H1 (cell line): ENCODE data around the gene FGFBP1.

ENCODE experiments used
- BACH1 ChIP-seq: IDR thresholded peaks from 2 replicates; pipeline ENCODE4 v1.6.1; 2012; ENCODE audit warnings: low read length, improper control_type of control experiment
- BRCA1 ChIP-seq: IDR thresholded peaks from 2 replicates; pipeline ENCODE4 v1.6.1; 2012; ENCODE audit warnings: low read depth, low read length, improper control_type of control experiment
- EP300 ChIP-seq, 2 experiments: IDR thresholded peaks; 1 replicate in 1 of 2; 2 replicates in 1 of 2; pipeline ENCODE4 v1.6.1; 2011 to 2012; ENCODE audit warnings: low read depth in 2 of 2, low read length in 2 of 2, mild to moderate bottlenecking in 2 of 2, borderline replicate concordance in 1 of 2, inconsistent platforms in 1 of 2, moderate library complexity in 1 of 2
- EZH2 ChIP-seq: fragments of 200-600 bp; sonication (generic); IDR thresholded peaks from 2 replicates; pipeline ENCODE4 v1.7.1; 2012; ENCODE audit warnings: low read depth, mild to moderate bottlenecking, moderate library complexity, low read length, inconsistent platforms; ENCODE audit not compliant: severe bottlenecking
- JUND ChIP-seq: IDR thresholded peaks from 2 replicates; pipeline ENCODE4 v1.6.1; 2011; ENCODE audit warnings: mild to moderate bottlenecking, improper control_type of control experiment, low read length
- POLR2A ChIP-seq, 2 experiments: IDR thresholded peaks; 1 replicate in 1 of 2; 2 replicates in 1 of 2; pipeline ENCODE4 v1.6.1; 2011; ENCODE audit warnings: low read depth in 2 of 2, low read length in 2 of 2, mild to moderate bottlenecking in 2 of 2; ENCODE audit errors: control extremely low read depth in 1 of 2
- POLR2AphosphoS5 ChIP-seq: IDR thresholded peaks from 2 replicates; pipeline ENCODE4 v1.6.1; 2011; ENCODE audit warnings: low read depth, low read length
- SIN3A ChIP-seq, 2 experiments: IDR thresholded peaks in 1 of 2; conservative IDR thresholded peaks in 1 of 2; 2 replicates each; pipeline ENCODE4 v1.6.1; 2011 to 2012; ENCODE audit warnings: low read length in 2 of 2, improper control_type of control experiment in 1 of 2, low read depth in 1 of 2, mild to moderate bottlenecking in 1 of 2
- SP1 ChIP-seq: IDR thresholded peaks from 2 replicates; pipeline ENCODE4 v1.6.1; 2011; ENCODE audit warnings: low read depth, low read length
- TAF1 ChIP-seq: IDR thresholded peaks from 2 replicates; pipeline ENCODE4 v1.6.1; 2011; ENCODE audit warnings: mild to moderate bottlenecking, low read depth, low read length
- TF ChIP-seq, protein P1 (sequence below), 3 experiments: IDR thresholded peaks; 1 replicate in 2 of 3; 2 replicates in 1 of 3; pipeline versions ENCODE4 v1.5.1 to v1.6.1; 2011; ENCODE audit warnings: low read length in 3 of 3, mild to moderate bottlenecking in 3 of 3, inconsistent platforms in 2 of 3, low read depth in 1 of 3, moderate library complexity in 1 of 3; ENCODE audit not compliant: insufficient read depth in 1 of 3; ENCODE audit errors: control extremely low read depth in 1 of 3
- TF ChIP-seq, protein P2 (sequence below): IDR thresholded peaks from 2 replicates; pipeline ENCODE4 v1.6.1; 2012; ENCODE audit warnings: low read length, inconsistent platforms
- TF ChIP-seq, protein P3 (sequence below): IDR thresholded peaks from 2 replicates; pipeline ENCODE4 v1.6.1; 2012; ENCODE audit warnings: inconsistent platforms

DNA sequence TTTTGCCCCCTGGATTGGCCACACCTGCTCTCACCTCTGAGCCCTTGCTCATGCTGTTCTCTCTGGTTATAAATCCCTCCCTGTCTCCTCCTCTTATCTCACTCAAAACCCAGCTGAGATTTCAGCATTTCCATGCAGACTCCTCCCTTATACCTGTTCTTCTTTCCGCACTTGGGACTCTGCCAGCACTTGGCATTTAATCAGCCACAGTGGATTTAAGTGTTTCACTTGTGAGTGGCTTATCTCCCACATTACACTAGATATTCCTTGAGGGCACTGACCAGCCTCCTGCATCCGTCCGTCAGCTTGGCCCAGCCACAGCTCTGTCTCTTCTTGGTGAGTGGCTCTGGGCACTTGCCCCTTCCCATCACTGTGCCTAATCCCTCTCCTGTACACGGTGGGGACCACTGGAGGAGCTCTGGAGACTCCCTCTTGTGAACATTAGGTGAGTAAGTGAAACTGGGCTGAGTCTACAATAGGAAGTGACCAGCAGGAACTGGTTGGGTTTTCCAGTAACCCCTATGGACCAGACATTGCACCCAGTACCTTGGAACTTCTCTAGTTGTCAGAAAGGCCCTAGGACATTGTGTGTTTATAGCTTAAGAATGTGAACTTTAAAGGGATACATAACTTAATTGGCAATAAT lies 19.9 kb downstream of the FGFBP1 start:
- TF ChIP-seq SP1 (no peak), SIN3A (conservative IDR thresholded peaks at IDR 0.05 in 1 of 2, IDR thresholded peaks at IDR 0.05 in 1 of 2; ENCODE audit: low read depth in 1 of 2, low read length in 2 of 2) (no peak), BACH1 (no peak), EZH2 (no peak), TAF1 (no peak), POLR2A (IDR thresholded peaks at IDR 0.05; ENCODE audit: control extremely low read depth in 1 of 2, low read depth in 2 of 2, low read length in 2 of 2) (no peak), EP300 (IDR thresholded peaks at IDR 0.05; ENCODE audit: borderline replicate concordance in 1 of 2, low read depth in 2 of 2, low read length in 2 of 2) (no peak), POLR2AphosphoS5 (no peak), BRCA1 (no peak), JUND (no peak)
- TF ChIP-seq, protein P1, sequence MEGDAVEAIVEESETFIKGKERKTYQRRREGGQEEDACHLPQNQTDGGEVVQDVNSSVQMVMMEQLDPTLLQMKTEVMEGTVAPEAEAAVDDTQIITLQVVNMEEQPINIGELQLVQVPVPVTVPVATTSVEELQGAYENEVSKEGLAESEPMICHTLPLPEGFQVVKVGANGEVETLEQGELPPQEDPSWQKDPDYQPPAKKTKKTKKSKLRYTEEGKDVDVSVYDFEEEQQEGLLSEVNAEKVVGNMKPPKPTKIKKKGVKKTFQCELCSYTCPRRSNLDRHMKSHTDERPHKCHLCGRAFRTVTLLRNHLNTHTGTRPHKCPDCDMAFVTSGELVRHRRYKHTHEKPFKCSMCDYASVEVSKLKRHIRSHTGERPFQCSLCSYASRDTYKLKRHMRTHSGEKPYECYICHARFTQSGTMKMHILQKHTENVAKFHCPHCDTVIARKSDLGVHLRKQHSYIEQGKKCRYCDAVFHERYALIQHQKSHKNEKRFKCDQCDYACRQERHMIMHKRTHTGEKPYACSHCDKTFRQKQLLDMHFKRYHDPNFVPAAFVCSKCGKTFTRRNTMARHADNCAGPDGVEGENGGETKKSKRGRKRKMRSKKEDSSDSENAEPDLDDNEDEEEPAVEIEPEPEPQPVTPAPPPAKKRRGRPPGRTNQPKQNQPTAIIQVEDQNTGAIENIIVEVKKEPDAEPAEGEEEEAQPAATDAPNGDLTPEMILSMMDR (IDR thresholded peaks at IDR 0.05; ENCODE audit: control extremely low read depth in 1 of 3, insufficient read depth in 1 of 3, low read depth in 1 of 3, low read length in 3 of 3): no peak
- TF ChIP-seq, protein P2, sequence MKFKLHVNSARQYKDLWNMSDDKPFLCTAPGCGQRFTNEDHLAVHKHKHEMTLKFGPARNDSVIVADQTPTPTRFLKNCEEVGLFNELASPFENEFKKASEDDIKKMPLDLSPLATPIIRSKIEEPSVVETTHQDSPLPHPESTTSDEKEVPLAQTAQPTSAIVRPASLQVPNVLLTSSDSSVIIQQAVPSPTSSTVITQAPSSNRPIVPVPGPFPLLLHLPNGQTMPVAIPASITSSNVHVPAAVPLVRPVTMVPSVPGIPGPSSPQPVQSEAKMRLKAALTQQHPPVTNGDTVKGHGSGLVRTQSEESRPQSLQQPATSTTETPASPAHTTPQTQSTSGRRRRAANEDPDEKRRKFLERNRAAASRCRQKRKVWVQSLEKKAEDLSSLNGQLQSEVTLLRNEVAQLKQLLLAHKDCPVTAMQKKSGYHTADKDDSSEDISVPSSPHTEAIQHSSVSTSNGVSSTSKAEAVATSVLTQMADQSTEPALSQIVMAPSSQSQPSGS: no peak
- TF ChIP-seq, protein P3, sequence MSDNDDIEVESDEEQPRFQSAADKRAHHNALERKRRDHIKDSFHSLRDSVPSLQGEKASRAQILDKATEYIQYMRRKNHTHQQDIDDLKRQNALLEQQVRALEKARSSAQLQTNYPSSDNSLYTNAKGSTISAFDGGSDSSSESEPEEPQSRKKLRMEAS: no peak
